RWPE1 (cell line): ENCODE measurements around the gene TWSG1.
"Not testable (repeated sequence)": the region's sequence is repeated elsewhere in the genome, so short reads cannot be mapped to it uniquely, and the experiment has no call there.

Experiments used
- CTCF ChIA-PET: fragments of 350-600 bp; sonication (Branson Sonifier 250); formaldehyde crosslinking; extraction: SDS; loops from one replicate; lab custom pipeline; 2021; lab: Yijun Ruan, JAX
- POLR2A ChIA-PET: fragments of 400-600 bp; formaldehyde crosslinking; extraction: SDS; loops from one replicate; lab custom pipeline; 2020; ENCODE audit warnings: antibody characterized with exemption; ENCODE audit not compliant: low non-redundant PET; lab: Yijun Ruan, JAX
- DNase-seq: peaks from one replicate; pipeline ENCODE4 v3.0.0; 2012; ENCODE audit warnings: low spot score
- H3K27ac ChIP-seq: fragments of 450-650 bp; 2 replicates; pipeline ENCODE4 v1.5.1; 2017
- TF ChIP-seq, protein P1 (sequence below): fragments of 450-650 bp; conservative IDR thresholded peaks from 2 replicates; pipeline ENCODE4 v1.5.1; 2017; ENCODE audit warnings: low read depth, mild to moderate bottlenecking

TWSG1 gene

DNA sequence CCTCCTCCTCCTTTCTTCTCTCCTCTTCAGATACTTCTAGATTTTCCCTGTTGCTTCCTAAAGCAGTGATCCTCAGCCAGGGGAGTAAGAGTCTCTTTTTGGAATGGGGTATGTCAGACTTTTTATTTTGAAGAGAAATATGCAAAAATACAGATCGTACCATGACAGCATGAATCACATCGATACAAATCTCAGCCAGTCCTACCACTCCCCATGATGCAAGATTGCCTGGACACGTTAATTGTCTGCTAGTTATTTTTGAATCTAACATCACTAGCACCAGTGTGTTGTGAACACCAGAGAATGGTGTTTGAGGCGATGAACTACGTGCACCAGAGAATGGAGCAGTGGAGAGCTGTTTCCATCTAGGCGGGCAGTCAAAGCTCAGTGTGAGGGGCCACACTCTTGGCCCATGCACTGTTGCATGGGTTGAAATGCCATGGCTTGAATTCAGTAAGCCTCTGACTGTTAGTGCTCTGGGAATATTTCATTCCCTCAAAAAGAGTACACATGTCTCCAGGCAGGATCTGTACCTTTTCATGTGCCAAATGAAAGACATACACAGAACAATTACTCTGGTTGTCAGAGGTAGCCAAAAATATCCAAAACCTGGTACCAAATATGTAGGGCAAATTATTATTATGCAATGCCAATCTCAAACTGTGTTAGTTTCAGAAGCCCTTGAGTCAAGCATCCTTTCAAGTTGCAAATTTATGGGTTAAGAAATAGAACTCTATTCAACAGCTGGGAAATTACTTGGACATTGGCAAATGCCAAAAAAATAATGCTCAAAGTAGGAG, 94.5 kb downstream of the TWSG1 start:
- TF ChIP-seq, protein P1, sequence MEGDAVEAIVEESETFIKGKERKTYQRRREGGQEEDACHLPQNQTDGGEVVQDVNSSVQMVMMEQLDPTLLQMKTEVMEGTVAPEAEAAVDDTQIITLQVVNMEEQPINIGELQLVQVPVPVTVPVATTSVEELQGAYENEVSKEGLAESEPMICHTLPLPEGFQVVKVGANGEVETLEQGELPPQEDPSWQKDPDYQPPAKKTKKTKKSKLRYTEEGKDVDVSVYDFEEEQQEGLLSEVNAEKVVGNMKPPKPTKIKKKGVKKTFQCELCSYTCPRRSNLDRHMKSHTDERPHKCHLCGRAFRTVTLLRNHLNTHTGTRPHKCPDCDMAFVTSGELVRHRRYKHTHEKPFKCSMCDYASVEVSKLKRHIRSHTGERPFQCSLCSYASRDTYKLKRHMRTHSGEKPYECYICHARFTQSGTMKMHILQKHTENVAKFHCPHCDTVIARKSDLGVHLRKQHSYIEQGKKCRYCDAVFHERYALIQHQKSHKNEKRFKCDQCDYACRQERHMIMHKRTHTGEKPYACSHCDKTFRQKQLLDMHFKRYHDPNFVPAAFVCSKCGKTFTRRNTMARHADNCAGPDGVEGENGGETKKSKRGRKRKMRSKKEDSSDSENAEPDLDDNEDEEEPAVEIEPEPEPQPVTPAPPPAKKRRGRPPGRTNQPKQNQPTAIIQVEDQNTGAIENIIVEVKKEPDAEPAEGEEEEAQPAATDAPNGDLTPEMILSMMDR, result no peak
- peak; percentile 29 for DNase-seq
- CTCF ChIA-PET, result no interaction called here
- POLR2A ChIA-PET, result no interaction called here
- peak overlapping the region; percentile 45; the same call in 1 of the 2 replicates for H3K27ac ChIP-seq

DNA sequence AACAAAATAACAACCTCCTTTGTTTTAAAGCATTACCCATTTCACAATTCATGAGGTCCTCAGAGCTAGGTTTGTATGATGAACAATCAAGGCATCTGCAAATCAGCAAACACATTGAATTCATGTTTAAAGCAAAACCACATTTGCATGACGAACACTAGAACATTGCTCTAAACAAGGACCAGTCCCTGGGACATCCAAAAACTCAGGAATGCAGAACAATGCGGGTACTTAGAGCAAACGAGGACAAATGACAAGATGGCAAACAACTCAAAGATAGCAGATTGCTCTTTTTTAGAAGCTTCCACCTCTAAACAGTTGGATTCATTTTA, 95.1 kb downstream of the TWSG1 start:
- DNase-seq, result no peak
- H3K27ac ChIP-seq, result no peak overlapping the region
- ChIA-PET POLR2A (no interaction called here), CTCF (no interaction called here)
- TF ChIP-seq, protein P1, result no peak

DNA sequence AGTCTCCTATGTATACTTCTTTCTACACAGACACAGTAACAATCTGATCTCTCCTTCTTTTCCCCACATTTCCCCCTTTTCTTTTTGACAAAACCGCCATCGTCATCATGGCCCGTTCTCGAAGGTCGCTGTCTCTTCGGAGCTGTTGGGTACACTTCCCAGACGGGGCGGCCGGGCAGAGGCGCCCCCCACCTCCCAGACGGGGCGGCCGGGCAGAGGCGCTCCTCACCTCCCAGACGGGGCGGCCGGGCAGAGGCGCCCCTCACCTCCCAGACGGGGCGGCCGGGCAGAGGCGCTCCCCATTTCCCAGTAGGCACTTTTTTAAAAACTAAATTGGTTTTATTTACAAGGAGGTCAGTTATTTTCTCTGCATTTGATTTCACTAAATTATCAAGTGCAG, 95.7 kb downstream of the TWSG1 start:
- POLR2A ChIA-PET, DNase-seq, CTCF ChIA-PET: not testable (repeated sequence)

DNA sequence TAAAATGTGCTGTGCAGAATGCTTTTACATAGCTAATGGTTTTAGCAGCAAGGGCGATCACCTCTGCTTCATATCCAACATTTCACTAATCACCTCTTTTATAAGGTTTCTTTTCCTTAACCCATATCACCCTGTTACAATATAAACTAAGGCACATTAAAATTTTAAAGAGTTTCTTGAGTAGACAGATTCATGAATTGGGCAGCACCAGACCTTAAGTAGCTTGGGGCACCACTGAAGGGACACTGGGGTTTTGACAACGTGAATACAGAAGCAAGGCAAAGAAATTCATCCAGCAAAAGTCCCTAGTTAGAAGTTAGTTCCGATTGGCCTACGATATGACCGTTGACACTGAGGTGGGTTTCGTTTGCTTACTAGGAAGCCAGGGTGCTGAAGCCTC, 96.7 kb downstream of the TWSG1 start:
- no peak for DNase-seq
- TF ChIP-seq, protein P1, result no peak
- POLR2A ChIA-PET, result interaction anchor here (0.7 kb wide), 1 partner anchor 90 kb away, joined by 4 read pairs; no protein-coding TSS in a partner anchor
- H3K27ac ChIP-seq, result no peak overlapping the region
- CTCF ChIA-PET, result no interaction called here

More for the DNA sequence above, 95.7 kb downstream of the TWSG1 start:
- not testable (repeated sequence) for H3K27ac ChIP-seq

DNA sequence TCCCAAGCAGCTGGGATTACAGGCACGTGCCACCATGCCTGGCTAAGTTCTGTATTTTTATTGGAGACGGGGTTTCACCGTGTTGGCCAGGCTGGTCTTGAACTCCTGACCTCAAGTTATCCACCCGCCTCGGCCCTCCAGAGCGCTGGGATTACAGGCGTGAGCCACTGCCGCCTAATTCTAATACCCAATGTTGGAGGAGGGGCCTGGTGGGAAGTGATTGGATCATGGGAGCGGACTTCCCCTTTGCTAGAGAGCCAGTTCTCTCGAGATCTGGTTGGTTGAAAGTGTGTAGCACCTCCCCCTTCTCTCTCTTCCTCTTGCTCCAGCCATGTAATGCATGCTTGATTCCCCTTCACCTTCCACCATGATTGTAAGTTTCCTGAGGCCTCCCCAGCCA, 98.5 kb downstream of the TWSG1 start:
- CTCF ChIA-PET, result interaction anchor here (0.6 kb wide), 1 partner anchor 356 kb away, joined by 3 read pairs; no protein-coding TSS in a partner anchor
- H3K27ac ChIP-seq, DNase-seq, POLR2A ChIA-PET: not testable (repeated sequence)

DNA sequence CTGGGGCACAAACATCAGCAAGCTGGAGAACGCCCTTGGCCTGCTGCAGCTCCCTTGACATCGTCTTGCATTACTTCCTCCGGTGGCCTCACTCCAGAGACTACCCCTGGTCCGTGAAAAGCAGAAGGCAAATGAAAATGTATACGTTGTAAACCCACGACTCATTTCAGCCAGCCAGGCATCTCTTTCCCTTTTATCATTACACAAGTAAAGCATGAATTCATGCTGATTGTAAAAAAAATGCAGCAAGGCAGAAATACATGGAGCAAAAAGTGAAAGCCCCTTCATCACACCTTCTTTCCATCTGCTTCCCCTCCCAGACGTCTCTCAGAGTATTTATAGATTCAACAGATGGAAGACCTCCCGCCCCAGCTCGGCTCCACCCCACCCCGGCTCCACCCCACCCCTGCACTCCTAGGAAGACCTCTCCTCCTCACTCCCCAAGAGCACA, 99.1 kb downstream of the TWSG1 start:
- TF ChIP-seq, protein P1, result no peak
- ChIA-PET CTCF (no interaction called here), POLR2A (no interaction called here)
- H3K27ac ChIP-seq, result no peak overlapping the region
- no peak for DNase-seq

DNA sequence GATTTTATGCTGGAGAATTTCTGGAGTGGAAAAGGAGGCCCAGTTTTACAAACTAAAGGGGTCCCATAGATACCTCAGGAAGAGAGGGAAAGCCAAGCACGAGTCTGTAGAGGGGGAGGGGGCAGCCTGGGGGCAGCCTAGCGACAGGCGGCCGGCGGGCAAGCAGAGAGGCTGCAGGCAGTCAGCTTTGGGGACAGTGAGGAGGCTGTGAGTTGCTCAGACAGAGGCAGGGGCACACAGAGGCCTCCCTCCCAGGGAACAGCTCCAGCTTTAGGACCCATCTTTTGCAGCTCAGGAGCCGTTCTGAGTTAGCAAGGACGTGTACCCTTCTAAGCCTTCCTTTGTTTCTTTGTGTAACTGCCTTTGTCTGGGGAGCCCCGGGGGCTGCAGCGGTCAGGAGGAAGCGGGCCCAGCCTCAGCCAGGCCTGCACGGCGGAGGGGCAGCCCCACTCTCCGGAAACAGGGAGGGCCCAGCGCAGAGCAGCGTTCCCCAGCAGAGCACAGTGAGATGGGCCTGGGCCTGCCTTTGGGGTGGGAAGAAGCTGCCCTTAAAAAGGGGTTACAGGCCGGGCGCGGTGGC, 99.6 kb downstream of the TWSG1 start:
- DNase-seq, result no peak
- H3K27ac ChIP-seq, result no peak overlapping the region
- ChIA-PET POLR2A (no interaction called here), CTCF (no interaction called here)
- TF ChIP-seq, protein P1, result no peak
